HG03064 (cell line): ENCODE results near the gene MAP3K12.

Source experiments
- ATAC-seq: cut with Tn5 transposase; IDR thresholded peaks from one replicate; pipeline ENCODE4 v1.9.1; 2021; ENCODE audit warnings: low read depth; ENCODE audit not compliant: unreplicated experiment

MAP3K12 gene

GRCh38 chr12:53474819-53475218, 24.4 kb downstream of the MAP3K12 start:
- no peak for ATAC-seq

- no peak for ATAC-seq
These were observed 25.2 kb downstream of the MAP3K12 start for GRCh38 chr12:53474077-53474476.

- no peak for ATAC-seq
These were observed 27.1 kb downstream of the MAP3K12 start for GRCh38 chr12:53472056-53472582.

DNA sequence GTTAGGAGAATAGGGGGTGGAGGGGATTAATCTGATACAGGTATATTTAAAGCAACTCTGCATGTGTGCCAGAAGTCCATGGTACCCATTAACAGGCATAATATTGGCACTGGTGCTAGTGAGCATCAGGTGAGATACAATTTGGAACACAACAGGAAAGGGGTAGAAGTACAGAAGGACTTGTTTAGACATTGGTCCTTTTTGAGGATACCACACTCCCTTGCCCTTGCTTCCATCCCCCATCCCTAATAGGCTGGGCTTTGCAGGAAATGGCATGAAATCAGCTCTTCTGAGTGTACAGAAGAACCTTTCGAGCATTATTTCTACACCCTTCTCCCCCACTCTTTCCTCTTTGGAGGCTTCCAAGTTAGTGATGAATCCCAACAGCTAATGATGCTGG, 31.0 kb downstream of the MAP3K12 start:
- no peak for ATAC-seq

GRCh38 chr12:53467880-53468279, 31.4 kb downstream of the MAP3K12 start:
- ATAC-seq, result no peak

- no peak for ATAC-seq
These were observed 32.2 kb downstream of the MAP3K12 start for GRCh38 chr12:53467082-53467481.

GRCh38 chr12:53466640-53467039, 32.6 kb downstream of the MAP3K12 start:
- no peak for ATAC-seq

DNA sequence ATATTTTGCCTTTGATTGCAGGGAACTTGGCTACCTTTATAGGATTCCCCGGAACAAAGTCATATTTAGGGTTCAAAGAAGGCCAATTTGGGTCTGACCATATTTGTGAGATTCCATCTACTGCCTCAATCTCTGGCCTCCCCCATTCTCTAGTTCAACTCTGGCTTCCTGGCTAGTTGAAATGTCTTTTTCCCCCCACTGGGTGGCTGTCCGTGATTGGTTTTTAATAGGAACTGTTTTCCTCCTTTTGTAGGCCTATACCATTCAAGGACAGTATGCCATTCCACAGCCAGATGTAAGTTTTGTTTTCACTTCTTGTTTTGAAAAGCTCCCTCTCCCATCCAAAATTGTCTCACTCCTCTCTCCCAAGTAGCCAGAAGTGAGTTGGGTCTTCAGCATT, 33.6 kb downstream of the MAP3K12 start:
- ATAC-seq, result no peak

DNA sequence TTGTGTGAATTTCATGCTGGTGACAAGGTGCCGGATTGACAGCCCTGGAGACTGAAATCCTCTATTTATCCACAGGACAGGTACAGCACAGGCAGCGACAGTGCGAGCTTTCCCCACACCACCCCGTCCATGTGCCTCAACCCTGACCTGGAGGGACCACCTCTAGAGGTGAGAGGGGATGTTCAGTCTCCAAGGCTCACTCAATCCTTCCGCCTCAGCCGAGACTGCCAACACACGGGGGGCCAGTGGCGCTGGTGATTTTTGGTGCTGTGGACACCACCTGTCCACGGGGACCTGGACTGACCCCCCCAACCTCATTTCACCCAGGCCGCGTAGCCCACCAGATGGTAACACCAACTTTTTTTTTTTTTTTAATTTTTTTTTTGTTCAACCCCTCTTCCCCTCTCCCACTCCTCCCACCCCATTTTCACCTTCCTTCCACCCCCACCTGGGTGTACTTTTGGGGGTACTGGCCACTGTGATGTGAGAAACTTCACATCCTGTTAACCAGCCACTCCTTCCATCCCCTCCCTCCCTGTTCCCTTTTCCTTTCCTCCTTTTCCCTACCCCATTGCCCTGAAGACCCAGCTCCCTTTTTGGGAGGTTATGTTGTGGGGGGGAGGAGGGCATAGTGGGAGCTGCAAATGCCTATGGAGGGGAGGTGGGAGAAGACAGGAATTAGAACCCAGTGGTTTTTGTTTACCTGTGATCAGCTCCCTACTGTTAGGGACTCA, 34.4 kb downstream of the MAP3K12 start:
- ATAC-seq, result no peak

- ATAC-seq, result no peak
These were observed 35.3 kb downstream of the MAP3K12 start for GRCh38 chr12:53463802-53464560.

GRCh38 chr12:53462935-53463334, 36.3 kb downstream of the MAP3K12 start:
- ATAC-seq, result no peak

DNA sequence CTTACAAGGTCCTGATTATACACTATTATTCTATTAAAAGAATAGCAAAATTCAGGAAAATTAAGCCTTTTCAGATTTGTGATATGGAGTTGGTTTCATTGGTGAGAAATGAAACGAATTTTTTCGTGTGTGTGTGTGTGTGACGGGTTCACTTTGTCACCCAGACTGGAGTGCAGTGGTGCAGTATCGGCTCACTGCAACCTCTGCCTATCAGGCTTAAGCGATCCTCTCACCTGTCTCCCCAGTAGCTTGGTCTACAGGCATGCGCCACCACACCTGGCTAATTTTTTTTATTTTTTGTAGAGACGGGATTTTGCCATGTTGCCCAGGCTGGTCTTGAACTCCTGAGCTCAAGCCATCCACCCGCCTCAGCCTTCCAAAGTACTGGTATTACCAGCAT, 37.7 kb downstream of the MAP3K12 start:
- no peak for ATAC-seq

- no peak for ATAC-seq
These were observed 38.2 kb downstream of the MAP3K12 start for GRCh38 chr12:53461059-53461458.

DNA sequence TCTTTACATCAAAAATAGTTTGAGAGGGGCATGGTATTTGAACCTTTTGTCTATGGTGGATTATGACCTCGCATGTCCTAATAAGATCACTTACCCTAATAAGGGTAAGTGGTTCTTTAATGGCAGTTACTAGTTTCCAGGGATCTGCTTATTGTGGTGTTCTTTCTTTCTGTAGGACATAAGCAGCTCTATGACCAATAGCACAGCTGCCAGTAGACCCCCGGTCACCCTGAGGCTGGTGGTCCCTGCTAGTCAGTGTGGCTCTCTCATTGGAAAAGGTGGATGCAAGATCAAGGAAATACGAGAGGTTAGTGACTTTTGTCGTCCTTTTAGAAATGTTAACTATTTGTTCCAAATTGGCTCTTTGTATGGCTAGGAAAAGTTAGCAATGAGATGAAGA, 40.2 kb downstream of the MAP3K12 start:
- no peak for ATAC-seq

DNA sequence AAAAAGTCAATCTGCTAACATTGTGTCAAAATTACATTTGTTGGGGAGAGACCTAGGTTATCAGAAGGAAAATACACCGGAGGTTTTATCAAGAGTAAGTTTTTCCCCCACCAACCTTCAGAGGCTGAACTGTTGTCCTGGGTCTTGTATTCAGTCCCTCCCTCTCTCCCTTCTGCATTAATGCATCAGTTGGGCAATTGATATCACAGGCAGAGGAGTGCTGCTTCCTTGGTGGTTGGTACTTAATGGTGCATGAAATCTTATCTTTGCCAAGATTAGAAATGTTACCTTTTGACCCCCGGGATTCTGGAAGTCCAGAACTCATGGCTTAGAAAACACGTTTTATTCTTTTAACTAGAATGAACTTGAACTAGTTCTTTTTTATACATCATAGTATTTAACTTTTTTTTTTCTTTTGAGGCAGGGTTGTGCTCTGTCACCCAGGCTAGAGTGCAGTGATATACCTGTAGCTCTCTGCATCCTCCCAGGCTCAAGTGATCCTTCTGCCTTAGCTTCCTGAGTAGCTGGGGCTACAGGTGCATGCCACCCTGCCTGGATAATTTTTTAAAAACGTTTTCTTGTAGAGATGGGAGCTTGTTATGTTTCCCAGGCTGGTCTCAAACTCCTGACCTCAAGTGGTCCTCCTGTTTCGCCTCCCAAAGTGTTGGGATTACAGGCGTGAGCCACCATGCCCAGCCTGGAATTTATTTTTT, 42.4 kb downstream of the MAP3K12 start:
- no peak for ATAC-seq

DNA sequence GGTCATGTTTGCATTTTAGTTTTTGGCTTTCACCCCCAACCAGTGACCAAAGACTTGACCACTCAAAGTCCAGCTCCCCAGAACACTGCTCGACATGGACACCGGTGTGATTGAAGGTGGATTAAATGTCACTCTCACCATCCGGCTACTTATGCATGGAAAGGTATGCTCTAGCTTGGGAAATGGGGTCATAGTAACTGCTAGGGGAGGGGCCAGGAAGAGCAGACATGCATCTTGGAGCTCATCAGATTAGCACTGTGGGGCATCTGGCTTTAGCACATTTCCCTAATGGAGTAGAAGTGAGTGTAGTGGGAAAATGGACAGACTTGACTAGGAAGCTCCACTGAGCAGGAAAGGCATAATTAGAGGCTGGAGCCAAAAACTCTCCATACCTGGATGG, 44.6 kb downstream of the MAP3K12 start:
- ATAC-seq, result no peak

DNA sequence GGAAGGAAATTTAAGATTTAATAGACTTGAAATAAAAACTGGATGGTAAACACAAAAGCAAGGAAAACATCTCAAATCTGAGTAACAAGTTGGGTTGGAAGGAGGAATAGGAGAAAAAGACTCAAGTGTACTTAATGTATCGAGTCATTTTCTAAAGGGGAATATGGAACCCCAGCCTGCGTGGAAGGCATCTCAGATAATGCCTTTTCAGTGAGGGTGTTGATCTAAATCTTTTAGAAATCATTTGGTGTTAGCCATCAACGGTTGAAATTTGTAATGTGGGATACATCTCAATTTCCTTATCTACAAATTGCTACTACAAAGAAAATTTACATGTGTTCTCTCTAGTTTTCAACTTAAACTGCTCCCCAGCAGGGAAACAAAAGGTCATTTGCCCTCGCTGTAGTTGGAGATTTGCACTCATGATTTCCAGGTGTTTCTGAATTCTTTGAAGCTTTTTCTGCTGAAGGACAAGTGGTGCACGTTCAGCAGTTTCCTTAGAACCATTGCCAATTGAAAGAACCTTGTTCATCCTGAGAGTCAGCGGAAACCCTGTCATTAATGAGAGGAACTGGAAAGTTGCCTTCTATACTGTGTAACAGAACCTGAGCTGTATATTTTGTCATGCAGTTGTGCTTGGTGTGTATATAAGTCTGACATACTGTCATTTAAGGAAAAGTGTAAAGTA, 45.2 kb downstream of the MAP3K12 start:
- ATAC-seq, result no peak

GRCh38 chr12:53452159-53453077, 46.8 kb downstream of the MAP3K12 start:
- peak; percentile 21 for ATAC-seq

GRCh38 chr12:53451661-53452158, 47.5 kb downstream of the MAP3K12 start, which contains the start of gene PCBP2:
PCBP2 (plus strand) TSS chr12:53452102; CDS start chr12:53454801, 2,699 bp downstream.
- ATAC-seq, result peak; percentile 97
